ENCODE data around the gene PPP6R2.
"Not testable (repeated sequence)": the region's sequence is repeated elsewhere in the genome, so short reads cannot be mapped to it uniquely, and the experiment has no call there.

PPP6R2 gene

DNA sequence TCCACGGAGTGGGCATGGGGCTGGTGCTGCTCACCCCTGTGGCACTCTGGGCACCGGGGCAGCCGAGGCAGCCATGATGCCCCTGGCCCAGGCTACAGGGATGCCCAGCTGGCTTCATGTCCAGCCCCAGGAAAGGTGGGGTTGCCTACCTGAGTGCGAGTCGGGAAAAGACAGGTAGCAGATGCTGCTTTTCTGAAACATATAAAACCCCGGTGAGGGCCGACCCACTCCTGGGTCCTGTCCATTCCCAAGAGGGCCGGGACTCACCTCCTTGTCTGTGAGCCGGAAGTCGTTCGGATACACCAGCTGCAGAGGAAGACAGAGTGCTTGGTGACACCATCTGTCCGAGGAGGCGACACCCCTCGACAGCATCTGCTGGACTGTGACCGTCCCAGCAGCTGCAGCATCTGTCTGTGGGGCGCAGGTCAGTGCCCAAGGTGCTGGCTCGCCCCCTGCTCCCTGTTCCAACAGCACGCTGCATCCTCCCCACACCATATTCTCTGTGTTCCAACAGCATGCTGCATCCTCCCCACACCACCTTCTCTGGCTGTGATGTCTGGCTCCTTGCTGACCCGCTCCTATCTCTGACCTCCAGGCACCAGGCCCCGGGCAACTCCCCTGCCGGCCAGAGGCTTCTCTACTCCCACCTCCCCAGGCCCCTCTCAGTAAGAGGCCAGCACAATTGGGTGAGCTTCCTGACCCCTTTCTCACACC lies 24.3 kb upstream of the PPP6R2 start:
- no peak for DNase-seq

DNA sequence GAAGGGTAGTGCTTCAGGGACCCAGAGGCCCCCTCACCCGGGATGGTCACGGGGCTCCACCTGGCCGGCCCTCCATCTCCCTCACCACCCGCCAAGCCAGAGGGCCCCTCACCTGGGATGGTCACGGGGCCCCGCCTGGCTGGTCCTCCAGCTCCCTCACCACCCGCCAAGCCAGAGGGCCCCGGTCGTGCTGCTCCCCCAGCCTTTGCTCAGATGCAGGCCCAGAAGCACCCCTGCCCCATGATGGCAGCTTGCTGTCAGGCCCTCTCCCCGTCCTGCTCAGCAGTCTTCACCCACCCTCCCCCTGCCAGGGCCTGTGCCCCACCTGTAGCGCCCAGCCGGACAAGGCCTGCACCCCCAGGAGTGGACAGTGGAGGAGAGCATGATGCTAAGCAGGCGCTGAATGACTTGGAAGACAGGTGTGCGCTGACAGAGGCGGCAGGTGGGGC lies 23.6 kb upstream of the PPP6R2 start:
- DNase-seq, result no peak

DNA sequence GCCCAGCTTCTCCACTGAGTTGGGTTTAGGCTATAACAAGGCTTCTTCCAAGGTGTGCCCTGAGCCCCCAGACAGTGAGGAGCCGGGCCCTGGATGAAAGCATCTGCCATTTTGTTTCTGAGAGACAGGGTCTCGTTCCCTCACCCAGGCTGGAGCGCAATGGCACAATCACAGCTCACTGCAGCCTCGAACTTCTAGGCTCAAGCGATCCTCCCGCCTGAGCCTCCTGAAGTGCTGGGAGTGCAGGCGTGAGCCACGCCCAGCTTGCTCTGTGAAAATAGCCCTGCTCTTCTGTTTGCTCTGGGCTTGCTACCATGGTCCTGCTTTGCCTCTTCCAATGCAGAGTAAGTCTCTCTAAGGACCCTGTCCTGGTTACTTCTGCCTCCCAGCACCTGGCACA lies 23.0 kb upstream of the PPP6R2 start:
- DNase-seq, result no peak

DNA sequence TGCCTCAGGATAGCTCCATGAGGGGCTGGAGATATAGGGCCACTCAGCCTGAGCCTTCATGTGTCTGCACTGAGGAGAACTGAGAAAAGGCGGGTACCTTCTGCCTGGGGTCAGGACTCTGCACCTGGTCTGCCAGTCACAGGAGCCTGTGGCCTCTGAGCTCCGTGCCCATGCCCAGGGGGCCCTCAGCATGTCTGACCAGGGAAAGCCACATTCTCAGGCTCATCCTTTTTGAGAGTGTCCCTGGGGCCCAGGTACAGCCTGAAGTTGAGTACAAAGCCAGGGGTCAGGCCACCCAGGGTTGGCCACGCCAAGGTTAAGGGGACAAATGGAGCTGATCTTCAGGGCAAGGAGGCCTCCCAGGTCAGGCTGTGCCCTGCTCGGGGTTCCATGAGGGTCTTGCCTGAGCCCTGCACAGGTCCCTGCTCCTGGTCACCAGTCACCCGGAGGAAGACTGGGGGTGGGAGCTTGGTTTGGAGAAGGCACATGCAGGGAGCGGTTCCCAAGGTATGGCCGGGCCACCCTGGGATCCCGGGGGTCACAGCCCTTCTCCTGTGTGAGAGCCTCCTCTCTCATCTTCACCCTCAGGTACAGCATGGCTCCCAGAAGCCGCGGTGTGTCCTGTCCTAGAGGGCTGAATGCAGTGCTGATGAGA lies 22.3 kb upstream of the PPP6R2 start:
- no peak for DNase-seq

DNA sequence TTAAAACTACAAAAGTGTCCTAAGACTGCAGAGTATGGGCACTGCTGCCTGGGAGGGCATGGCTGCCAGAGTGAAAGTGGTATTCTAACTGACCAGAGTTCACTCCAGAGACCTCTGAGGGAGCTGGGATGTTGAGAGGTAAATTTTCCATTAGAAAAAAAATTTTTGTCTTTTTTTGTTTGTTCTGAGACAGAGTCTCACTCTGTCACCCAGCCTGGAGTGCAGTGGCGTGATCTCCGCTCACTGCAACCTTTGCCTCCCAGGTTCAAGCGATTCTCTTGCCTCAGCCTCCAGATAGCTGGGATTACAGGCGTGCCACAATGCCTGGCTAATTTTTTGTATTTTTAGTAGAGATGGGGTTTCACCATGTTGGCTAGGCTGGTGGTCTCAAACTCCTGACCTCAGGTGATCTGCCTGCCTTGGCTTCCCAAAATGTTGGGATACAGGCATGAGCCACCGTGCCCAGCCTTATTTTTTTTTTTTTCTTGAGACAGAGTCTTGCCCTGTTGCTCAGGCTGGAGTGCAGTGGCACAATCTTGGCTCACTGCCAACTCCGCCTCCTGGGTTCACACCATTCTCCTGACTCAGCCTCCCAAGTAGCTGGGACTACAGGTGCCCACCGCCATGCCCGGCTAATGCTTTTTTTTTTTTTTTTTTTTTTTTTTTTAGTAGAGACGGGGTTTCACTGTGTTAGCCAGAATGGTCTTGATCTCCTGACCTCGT lies 20.6 kb upstream of the PPP6R2 start:
- not testable (repeated sequence) for DNase-seq

DNA sequence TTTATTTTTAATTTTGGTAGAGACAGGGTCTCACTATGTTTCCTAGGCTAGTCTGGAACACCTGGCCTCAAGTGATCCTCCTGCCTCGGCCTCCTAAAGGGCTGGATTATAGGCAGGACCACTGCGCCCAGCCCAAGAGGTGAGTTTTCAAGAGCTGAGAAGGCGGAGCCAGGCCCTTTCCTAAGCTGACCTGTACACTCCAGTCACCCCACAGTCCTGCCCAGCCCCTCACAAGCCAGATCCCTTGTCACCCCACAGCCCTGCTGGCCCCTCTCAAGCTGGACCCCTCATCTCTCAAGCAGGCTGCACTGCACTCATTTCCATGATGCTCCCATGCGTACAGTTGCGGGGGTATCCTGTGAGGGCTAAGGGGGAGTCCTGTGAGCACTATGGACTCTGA lies 19.2 kb upstream of the PPP6R2 start:
- no peak for DNase-seq

DNA sequence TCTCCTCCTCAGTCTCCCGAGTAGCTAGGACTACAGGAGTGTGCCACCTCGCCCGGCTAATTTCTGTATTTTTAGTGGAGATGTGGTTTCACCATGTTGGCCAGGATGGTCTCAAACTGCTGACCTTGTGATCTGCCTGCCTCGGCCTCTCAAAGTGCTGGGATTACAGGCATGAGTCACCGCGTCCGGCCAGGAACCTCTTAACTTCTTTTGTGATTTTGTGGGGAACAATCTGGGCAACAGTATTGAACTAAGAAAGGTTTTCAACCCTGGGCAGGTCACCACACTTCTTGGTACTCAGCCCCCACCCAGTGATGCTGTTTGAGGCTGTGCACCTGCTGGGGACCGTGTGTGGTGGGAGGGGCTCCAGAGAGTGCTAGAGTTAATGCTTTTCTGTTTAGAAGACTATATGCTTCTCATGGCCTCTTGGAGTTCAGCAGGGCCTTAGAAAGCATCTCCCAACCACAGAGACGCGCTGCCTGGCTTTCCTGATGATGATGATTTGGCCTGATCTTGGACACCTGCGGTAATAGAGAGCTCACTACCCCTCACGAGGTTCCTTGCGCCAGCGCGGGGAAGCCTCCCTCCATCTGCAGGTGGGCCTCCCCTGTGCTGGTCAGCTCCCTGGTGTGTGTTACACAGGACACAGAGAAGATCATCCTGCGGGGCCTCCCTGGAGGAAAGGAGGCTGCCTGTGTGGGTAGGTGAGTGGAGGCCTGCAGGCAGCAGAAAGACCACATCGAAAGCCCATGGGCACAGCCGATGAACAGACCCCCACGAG lies 17.5 kb upstream of the PPP6R2 start:
- DNase-seq, result no peak

DNA sequence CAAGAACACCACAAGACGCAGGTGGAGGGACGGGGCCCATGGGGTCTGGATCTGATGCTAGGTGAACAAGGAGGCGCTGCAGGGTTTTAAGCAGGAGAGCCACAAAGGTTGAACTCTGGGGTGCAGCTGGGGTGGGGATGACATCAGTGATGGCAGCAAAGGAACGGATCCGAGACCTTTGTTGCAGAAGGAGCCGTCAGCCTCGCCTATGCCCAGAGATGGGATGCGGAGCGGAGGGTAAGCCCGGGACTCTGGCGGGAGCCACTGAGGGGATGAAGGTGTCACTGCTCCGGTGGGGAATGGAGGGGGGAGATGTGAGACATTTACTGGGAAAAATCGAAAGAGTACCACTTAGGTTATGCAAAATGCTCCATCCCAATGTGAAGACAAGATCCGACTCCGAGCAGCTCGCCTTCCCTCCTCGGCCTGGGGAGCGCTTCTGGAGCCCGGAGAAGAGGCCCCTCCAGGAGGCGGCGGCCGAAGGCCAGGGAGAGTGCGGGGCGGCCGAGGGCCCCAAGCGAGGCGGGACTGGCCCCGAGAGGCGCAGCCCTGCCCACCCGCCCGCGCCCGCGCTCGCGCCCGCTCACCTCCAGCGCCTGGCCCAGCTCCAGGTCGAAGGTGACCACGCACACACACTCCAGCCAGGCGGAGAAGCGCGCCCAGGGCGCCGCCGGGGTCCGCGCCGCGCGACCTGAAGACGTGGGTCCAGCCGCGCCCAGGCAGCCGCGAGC lies 16.7 kb upstream of the PPP6R2 start:
- no peak for DNase-seq

DNA sequence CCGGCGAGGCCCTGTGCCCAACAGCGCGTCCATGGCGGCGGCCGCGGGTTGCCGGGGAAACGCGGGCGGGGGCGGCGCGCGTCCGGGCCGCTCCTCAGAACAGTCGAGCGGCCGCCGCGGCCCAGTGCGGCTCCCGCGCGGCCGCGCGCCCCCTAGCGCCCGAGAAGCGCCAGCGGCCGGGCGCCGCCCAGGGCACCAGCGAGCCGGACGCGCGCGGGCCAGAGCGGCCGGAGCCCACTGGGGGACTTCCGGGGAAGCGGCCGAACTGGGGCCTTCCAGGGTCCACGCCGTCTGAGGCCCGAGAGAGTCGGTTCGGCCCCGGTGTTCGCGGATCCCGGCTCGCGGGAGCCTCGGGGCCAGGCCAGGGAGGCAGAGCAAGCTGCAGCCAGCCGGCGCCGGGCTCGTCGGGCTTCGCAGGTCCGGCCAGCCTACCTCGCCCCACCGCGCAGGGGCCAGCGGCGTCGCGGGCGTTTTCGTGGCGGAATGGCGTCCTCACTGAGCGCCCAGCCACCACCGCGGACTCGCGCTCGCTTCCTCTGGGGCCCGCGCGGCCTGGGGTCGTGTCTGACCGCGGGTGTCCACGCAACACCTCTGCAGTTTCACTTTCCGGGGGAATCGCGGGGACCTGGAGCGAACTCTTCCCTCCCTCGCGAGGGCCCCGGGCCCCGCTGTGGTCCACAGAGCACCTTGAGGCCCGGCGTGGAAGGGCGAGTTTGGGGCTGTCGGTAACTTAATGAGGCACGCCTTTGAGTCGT lies 16.0 kb upstream of the PPP6R2 start, which contains the start of gene DENND6B:
TSS of gene DENND6B (minus strand) at position 57 of the 755 bp plus-strand sequence. CDS start at position 33, 24 bp downstream.
- peak; percentile 77 to 83 for DNase-seq

DNA sequence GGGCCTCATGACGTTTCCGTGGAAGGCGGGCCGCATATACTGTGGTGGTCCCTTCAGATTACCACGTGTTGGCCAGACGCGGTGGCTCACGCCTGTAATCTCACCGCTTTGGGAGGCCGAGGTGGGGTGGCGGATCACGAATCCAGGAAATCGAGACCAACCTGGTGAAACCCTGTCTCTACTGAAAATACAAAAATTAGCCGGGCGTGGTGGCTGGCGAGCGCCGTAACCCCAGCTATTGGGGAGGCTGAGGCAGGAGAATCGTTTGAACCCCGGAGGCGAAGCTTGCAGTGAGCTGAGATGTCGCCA lies 15.5 kb upstream of the PPP6R2 start:
- DNase-seq, result no peak

DNA sequence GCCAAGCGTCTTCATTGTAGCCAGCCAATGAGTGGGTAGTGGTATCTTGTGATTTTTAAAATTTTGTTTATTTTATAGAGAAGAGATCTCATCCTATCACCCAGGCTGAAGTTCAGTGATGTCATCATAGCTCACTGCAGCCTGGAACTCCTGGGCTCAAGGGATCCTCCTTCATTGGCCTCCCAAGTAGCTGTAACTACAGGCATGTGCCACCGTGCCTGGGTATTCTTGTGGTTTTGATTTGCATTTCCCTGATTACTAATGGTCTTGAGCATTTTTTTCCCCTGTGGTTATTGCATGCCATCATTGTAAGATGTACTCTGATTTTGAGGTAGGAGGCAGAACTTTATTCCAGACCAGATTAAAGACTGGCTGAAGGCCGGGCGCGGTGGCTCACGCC lies 13.9 kb upstream of the PPP6R2 start:
- no peak for DNase-seq

DNA sequence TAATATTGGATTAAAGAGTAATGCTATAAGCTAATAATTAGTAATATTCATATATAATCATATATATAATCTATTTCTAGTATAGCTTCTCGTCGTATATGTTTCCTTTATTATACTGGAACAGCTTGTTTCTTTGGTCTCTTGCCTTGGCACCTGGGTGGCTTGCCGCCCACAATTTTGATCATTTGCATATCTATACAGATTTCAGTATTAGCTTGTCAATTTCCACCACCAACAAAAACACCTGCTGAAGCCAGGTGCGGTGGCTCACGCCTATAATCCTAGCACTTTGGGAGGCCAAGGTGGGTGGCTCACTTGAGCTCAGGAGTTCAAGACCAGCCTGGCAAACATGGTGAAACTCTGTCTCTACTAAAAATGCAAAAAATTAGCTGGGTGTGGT lies 8.7 kb upstream of the PPP6R2 start:
- not testable (repeated sequence) for DNase-seq

DNA sequence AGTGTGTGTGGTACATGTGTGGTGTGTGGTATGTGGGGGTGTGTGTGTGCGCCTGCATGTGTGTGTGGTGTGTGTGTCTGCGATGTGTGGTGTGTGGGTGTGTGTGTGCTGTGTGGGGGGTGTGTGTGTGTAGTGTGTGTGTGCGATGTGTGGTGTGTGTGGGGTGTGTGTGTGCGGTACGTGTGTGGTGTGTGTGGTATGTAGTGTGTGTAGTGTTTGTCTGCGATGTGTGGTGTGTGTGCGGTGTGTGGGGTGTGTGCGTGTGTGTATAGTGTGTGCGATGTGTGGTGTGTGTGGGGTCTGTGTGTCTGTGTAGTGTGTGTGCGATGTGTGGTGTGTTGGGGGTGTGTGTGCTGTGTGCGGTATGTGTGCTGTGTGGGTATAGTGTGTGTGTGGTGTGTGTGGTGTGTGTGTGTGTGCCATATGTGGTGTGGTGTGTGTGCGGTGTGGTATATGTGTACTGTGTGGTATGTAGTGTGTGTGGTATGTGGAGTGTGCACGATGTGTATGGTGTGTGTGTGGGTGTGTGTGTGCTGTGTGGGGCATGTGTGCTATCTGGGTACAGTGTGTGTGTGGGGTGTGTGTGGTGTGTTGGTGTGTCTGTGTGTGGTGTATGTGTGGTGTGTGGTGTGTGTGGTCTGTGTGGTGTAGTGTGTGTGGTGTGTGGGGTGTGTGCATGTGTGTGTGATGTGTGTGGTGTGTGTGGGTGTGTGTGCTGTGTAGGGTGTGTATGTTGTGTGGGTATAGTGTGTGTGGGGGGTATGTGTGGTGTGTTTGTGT lies 5.7 kb upstream of the PPP6R2 start:
- DNase-seq, result no peak

DNA sequence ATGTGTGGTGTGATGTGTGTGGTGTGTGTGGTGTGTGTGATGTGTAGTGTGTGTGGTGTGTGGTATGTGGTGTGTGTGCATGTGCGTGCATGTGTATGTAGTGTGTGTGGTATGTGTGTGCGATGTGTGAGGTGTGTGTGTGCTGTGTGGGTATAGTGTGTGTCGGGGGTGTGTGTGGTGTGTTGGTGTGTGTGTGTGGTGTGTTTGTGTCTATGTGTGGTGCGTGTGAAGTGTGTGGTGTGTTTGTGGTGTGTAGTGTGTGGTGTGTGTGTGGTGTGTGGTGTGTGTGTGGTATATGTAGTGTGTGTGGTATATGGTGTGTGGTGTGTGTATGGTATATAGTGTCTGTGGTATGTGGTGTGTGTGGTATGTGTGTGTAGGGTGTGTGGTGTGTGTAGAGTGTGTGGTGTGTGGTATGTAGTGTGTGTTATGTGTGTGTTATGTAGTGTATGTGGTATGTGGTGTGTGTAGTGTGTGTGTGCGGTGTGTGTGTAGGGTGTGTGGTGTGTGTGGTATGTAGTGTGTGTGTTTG lies 5.0 kb upstream of the PPP6R2 start:
- no peak for DNase-seq

DNA sequence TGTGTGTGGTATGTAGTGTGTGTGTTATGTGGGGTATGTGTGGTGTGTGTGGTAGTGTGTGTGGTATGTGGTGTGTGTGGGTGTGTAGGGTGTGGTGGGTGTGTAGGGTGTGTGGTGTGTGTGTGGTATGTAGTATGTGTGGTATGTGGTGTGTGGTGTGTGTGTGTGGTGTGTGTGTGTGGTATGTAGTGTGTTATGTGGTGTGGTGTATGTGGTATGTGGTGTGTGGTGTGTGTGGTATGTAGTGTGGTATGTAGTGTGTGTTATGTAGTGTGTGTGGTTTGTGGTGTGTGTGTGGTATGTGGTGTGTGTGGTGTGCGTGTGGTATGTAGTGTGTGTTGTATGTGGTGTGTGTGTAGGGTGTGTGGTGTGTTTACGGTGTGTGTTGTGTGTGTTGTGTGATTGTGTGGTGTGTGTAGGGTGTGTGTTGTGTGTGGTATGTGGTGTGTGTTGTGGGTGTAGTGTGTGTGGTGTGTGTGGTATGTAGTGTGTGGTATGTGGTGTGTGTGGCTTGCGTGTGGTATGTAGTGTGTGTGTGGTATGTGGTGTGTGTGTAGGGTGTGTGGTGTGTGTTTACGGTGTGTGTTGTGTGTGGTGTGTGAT lies 4.2 kb upstream of the PPP6R2 start:
- DNase-seq, result no peak

DNA sequence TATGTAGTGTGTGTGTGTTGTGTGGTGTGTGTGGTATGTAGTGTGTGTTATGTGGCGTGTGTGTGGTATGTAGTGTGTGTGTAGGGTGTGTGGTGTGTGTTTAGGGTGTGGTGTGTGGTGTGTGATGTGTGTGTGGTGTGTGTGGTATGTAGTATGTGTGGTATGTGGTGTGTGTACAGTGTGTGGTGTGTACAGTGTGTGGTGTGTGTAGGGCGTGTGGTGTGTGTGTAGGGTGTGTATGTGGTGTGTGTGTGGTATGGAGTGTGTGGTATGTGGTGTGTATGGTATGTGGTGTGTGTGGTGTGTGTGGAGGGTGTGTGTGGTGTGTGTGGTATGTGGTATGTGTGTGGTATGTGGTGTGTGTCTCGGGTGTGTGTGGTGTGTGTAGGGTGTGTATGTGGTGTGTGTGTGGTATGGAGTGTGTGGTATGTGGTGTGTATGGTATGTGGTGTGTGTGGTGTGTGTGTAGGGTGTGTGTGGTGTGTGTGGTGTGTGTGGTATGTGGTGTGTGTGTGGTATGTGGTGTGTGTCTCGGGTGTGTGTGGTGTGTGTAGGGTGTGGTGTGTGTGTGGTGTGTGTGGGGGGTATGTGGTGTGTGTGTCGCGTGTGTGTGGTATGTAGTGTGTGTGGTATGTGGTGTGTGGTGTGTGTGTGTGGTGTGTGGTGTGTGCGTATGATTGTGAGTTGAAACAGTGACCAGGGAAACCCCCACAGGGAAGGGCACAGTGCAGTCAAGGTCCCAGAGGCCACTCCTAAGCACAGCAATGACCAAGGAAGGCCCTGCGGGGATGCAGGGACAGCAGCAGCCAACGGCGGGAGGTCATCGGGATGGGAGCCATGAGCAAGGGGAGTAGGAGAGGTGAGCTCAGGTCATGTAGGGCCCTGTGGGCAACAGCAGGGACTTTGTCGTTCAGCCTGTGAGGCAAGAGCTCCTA lies 2.9 kb upstream of the PPP6R2 start:
- DNase-seq, result peak; percentile 32 to 39

DNA sequence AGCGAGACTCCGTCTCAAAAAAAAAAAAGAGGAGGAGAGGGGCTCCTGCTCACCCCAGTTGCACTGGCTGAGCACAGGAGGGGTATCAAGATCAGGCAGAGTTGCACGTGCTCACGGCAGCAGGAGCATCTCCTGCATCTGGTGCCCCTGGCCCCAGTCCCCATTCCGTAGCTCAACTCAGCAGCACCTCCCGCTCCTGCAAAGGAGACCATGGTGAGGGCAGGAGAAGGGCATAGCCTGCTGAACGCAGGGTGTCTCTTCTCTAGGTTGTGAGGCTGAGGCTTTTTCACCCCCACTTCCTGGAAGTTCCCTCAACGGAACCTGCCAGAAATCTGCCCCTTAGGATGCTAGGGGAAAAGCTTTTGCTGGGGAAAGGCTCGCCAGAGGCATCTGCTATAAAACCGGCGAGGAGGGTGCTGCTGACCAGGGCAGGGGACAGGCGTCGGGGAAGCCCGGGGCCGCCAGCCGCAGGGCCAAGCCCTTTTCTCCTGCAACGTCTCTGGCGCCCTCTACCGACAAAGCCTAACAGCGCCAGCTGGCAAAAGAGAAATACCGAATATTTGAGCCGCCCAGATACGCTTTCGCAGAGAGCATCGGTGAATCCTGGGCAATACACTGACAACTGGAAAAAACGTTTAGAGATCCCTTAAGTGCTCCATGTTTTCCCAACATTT lies 1.0 kb upstream of the PPP6R2 start:
- peak; percentile 93 to 94 for DNase-seq

DNA sequence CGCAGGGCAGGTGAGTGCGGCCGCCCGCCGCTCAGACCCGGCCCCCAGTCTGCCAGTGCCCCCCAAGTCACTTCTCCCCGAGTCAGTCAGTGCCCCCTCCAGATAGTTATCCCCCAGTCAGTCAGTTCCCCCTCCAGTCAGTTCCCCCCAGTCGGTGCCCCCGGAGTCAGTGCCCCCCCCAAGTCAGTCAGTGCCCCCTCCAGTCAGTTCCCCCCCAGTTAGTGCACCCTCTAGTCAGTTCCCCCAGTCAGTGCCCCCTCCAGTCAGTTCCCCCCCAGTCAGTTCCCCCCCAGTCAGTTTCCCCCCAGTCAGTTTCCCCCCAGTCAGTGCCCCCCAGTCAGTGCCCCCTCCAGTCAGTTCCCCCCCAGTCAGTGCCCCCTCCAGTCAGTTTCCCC lies 411 bp downstream of the PPP6R2 start:
- DNase-seq, result no peak

All from activated T-cell treated with anti-CD3 and anti-CD28 coated beads, Interleukin-2, amount 50 U/mL, for 48 hours (primary cell).